Karpas-422 (cell line): Measurements from ENCODE around the gene ACSL1. TPM values are rescaled to one million over a fixed set of nuclear protein-coding genes. Genes with fewer than 3 reads are reported as not detected.
A peak's percentile ranks its signal among the peaks of the same experiment; 100 is the strongest.

Experiments used
- DNase-seq: peaks from one replicate; pipeline ENCODE4 v3.0.0-alpha.2; 2015
- H2AFZ ChIP-seq: fragments of 200-600 bp; sonication (generic); 2 replicates; pipeline ENCODE4 v1.6.1; 2014; ENCODE audit warnings: antibody characterized with exemption, low read length, mixed read lengths
- H3K27ac ChIP-seq: fragments of 200-600 bp; sonication (generic); 2 replicates; pipeline ENCODE4 v1.5.1; 2014; ENCODE audit warnings: mild to moderate bottlenecking, low read length, moderate library complexity
- H3K27me3 ChIP-seq: fragments of 200-600 bp; sonication (generic); 2 replicates; pipeline ENCODE4 v1.6.1; 2014; ENCODE audit warnings: low read length, mixed read lengths
- H3K36me3 ChIP-seq: fragments of 200-600 bp; sonication (generic); 2 replicates; pipeline ENCODE4 v1.6.1; 2014; ENCODE audit warnings: low read length, mixed read lengths; ENCODE audit not compliant: insufficient read depth
- H3K4me1 ChIP-seq: fragments of 200-600 bp; sonication (generic); 2 replicates; pipeline ENCODE4 v1.6.1; 2014; ENCODE audit warnings: mild to moderate bottlenecking, low read length, mixed read lengths
- H3K4me2 ChIP-seq: fragments of 200-600 bp; sonication (generic); 2 replicates; pipeline ENCODE4 v1.6.1; 2014; ENCODE audit warnings: low read length, low read depth, mild to moderate bottlenecking; ENCODE audit not compliant: poor library complexity, severe bottlenecking
- H3K4me3 ChIP-seq: fragments of 200-600 bp; sonication (generic); 2 replicates; pipeline ENCODE4 v1.5.1; 2014; ENCODE audit warnings: mild to moderate bottlenecking, antibody characterized with exemption, low read length, mixed read lengths
- H3K79me2 ChIP-seq: fragments of 200-600 bp; sonication (generic); 2 replicates; pipeline ENCODE4 v1.6.1; 2014; ENCODE audit warnings: mild to moderate bottlenecking, low read length, mixed read lengths
- H3K9ac ChIP-seq: fragments of 200-600 bp; sonication (generic); 2 replicates; pipeline ENCODE4 v1.6.0; 2014; ENCODE audit warnings: low read length
- H3K9me2 ChIP-seq: fragments of 200-600 bp; sonication (generic), shearing (Covaris generic); replicated peaks from 2 replicates; pipeline ENCODE4 v1.6.0; 2014; ENCODE audit warnings: mild to moderate bottlenecking, low read length, moderate library complexity; ENCODE audit not compliant: insufficient read depth
- H3K9me3 ChIP-seq: fragments of 300-700, 200-600 bp; sonication (generic); 2 replicates; pipeline ENCODE4 v1.6.1; 2014; ENCODE audit warnings: low read length, mixed read lengths
- H4K20me1 ChIP-seq: fragments of 200-600 bp; sonication (generic); 2 replicates; pipeline ENCODE4 v1.6.1; 2014; ENCODE audit warnings: mild to moderate bottlenecking, antibody characterized with exemption, low read length, low read depth; ENCODE audit not compliant: insufficient read depth
- total RNA-seq: library from RNA; depleted of rRNA; stranded (reverse); fragments of >200 nt; shearing (Covaris generic); gene quantifications from 2 replicates; pipeline ENCODE4 v1.2.3, GENCODE V29; 2014; ENCODE audit warnings: low replicate concordance

ACSL1 gene
- total RNA-seq, 1 experiment from 2014 or later: 3.1 TPM

GRCh38 chr4:184856277-184856609 lies 30.5 kb upstream of the ACSL1 start:
- Histone ChIP-seq H3K9ac (no peak overlapping the region), H3K4me3 (no peak overlapping the region), H3K9me2 (no peaks in the 10 kb centered on the region), H3K36me3 (no peaks in the 10 kb centered on the region), H3K79me2 (no peaks in the 10 kb centered on the region), H2AFZ (no peak overlapping the region), H3K4me2 (no peak overlapping the region), H3K9me3 (no peaks in the 10 kb centered on the region), H3K4me1 (peaks cover 16% of the 10 kb centered on the region), H4K20me1 (no peaks in the 10 kb centered on the region), H3K27me3 (no peaks in the 10 kb centered on the region), H3K27ac (no peak overlapping the region)
- peak; percentile 43 for DNase-seq

GRCh38 chr4:184854673-184855072 lies 28.9 kb upstream of the ACSL1 start:
- H3K4me3 ChIP-seq: no peak overlapping the region
- no peak overlapping the region for H2AFZ ChIP-seq
- peaks cover 23% of the 10 kb centered on the region for H3K4me1 ChIP-seq
- no peaks in the 10 kb centered on the region for H3K27me3 ChIP-seq
- H3K79me2 ChIP-seq: no peaks in the 10 kb centered on the region
- H3K9me3 ChIP-seq: no peaks in the 10 kb centered on the region
- no peak overlapping the region for H3K27ac ChIP-seq
- no peak overlapping the region for H3K9ac ChIP-seq
- DNase-seq: no peak
- no peaks in the 10 kb centered on the region for H3K9me2 ChIP-seq
- H3K4me2 ChIP-seq: no peak overlapping the region
- H3K36me3 ChIP-seq: no peaks in the 10 kb centered on the region
- H4K20me1 ChIP-seq: no peaks in the 10 kb centered on the region

GRCh38 chr4:184853436-184853835 lies 27.7 kb upstream of the ACSL1 start:
- Histone ChIP-seq H3K4me2 (no peak overlapping the region), H4K20me1 (no peaks in the 10 kb centered on the region), H3K9ac (no peak overlapping the region), H3K9me2 (no peaks in the 10 kb centered on the region), H3K9me3 (no peaks in the 10 kb centered on the region), H3K4me1 (peaks cover 21% of the 10 kb centered on the region), H3K4me3 (no peak overlapping the region), H3K36me3 (no peaks in the 10 kb centered on the region), H2AFZ (no peak overlapping the region), H3K27me3 (no peaks in the 10 kb centered on the region), H3K27ac (no peak overlapping the region), H3K79me2 (no peaks in the 10 kb centered on the region)
- DNase-seq: no peak

- H3K4me1 ChIP-seq: peaks cover 21% of the 10 kb centered on the region
- no peaks in the 10 kb centered on the region for H3K79me2 ChIP-seq
- no peak overlapping the region for H3K9ac ChIP-seq
- H4K20me1 ChIP-seq: no peaks in the 10 kb centered on the region
- DNase-seq: no peak
- H3K27ac ChIP-seq: no peak overlapping the region
- H3K4me3 ChIP-seq: no peak overlapping the region
- H2AFZ ChIP-seq: no peak overlapping the region
- no peaks in the 10 kb centered on the region for H3K27me3 ChIP-seq
- H3K9me3 ChIP-seq: no peaks in the 10 kb centered on the region
- H3K9me2 ChIP-seq: no peaks in the 10 kb centered on the region
- peak overlapping the region; percentile 60 for H3K4me2 ChIP-seq
- no peaks in the 10 kb centered on the region for H3K36me3 ChIP-seq
Measured at GRCh38 chr4:184851886-184852285, 26.1 kb upstream of the ACSL1 start.

- Histone ChIP-seq H3K9ac (peak overlapping the region; percentile 27; the same call in 1 of the 2 replicates), H2AFZ (peak overlapping the region; percentile 49; the same call in 1 of the 2 replicates), H3K4me3 (peak overlapping the region; percentile 35; the same call in 1 of the 2 replicates), H3K9me2 (no peaks in the 10 kb centered on the region), H3K4me2 (peak overlapping the region; percentile 60), H4K20me1 (no peaks in the 10 kb centered on the region), H3K4me1 (peaks cover 21% of the 10 kb centered on the region), H3K79me2 (no peaks in the 10 kb centered on the region), H3K27me3 (no peaks in the 10 kb centered on the region), H3K27ac (peak overlapping the region; percentile 73), H3K36me3 (no peaks in the 10 kb centered on the region), H3K9me3 (no peaks in the 10 kb centered on the region)
- DNase-seq: peak; percentile 78
Measured at GRCh38 chr4:184851200-184851541, 25.4 kb upstream of the ACSL1 start.

- H3K9me2 ChIP-seq: no peaks in the 10 kb centered on the region
- peak overlapping the region; percentile 60 for H3K4me2 ChIP-seq
- H3K79me2 ChIP-seq: no peaks in the 10 kb centered on the region
- peaks cover 21% of the 10 kb centered on the region for H3K4me1 ChIP-seq
- no peak overlapping the region for H3K9ac ChIP-seq
- H3K27ac ChIP-seq: peak overlapping the region; percentile 73
- H4K20me1 ChIP-seq: no peaks in the 10 kb centered on the region
- H3K9me3 ChIP-seq: no peaks in the 10 kb centered on the region
- peak overlapping the region; percentile 49; the same call in 1 of the 2 replicates for H2AFZ ChIP-seq
- H3K4me3 ChIP-seq: peak overlapping the region; percentile 35; the same call in 1 of the 2 replicates
- no peaks in the 10 kb centered on the region for H3K36me3 ChIP-seq
- no peaks in the 10 kb centered on the region for H3K27me3 ChIP-seq
- no peak for DNase-seq
Measured at GRCh38 chr4:184850431-184851199, 24.8 kb upstream of the ACSL1 start.

- Histone ChIP-seq H3K9me3 (no peaks in the 10 kb centered on the region), H3K79me2 (no peaks in the 10 kb centered on the region), H3K27ac (no peak overlapping the region), H2AFZ (no peak overlapping the region; the same call in 1 of the 2 replicates), H3K9ac (no peak overlapping the region), H3K4me2 (peak overlapping the region; percentile 60), H3K9me2 (no peaks in the 10 kb centered on the region), H3K27me3 (no peaks in the 10 kb centered on the region), H3K4me1 (peaks cover 21% of the 10 kb centered on the region), H3K4me3 (peak overlapping the region; percentile 35; the same call in 1 of the 2 replicates), H4K20me1 (no peaks in the 10 kb centered on the region), H3K36me3 (no peaks in the 10 kb centered on the region)
- DNase-seq: no peak
Measured at GRCh38 chr4:184850018-184850417, 24.2 kb upstream of the ACSL1 start.

- H3K9me3 ChIP-seq: no peaks in the 10 kb centered on the region
- H4K20me1 ChIP-seq: no peaks in the 10 kb centered on the region
- H3K9ac ChIP-seq: no peak overlapping the region
- no peak overlapping the region for H3K27ac ChIP-seq
- H3K36me3 ChIP-seq: no peaks in the 10 kb centered on the region
- peaks cover 21% of the 10 kb centered on the region for H3K4me1 ChIP-seq
- no peak overlapping the region for H3K4me2 ChIP-seq
- no peak for DNase-seq
- H3K27me3 ChIP-seq: no peaks in the 10 kb centered on the region
- no peak overlapping the region for H2AFZ ChIP-seq
- no peak overlapping the region for H3K4me3 ChIP-seq
- no peaks in the 10 kb centered on the region for H3K9me2 ChIP-seq
- no peaks in the 10 kb centered on the region for H3K79me2 ChIP-seq
Measured at GRCh38 chr4:184849185-184849584, 23.4 kb upstream of the ACSL1 start.
